ENCODE data around the gene DST.

GRCh38 chr6:56650191-56650590 lies 7.5 kb upstream of the DST start:
- TF ChIP-seq CTCF (IDR thresholded peaks at IDR 0.05): no peak
- TF ChIP-seq POLR2A (IDR thresholded peaks at IDR 0.05): no peak
- no peak for TF ChIP-seq EP300 (IDR thresholded peaks at IDR 0.05)
- no peak for TF ChIP-seq POLR2AphosphoS5 (IDR thresholded peaks at IDR 0.05)
